ENCODE measurements around the gene SPRED2. TPM values are rescaled to one million over a fixed set of nuclear protein-coding genes. Genes with fewer than 3 reads are reported as not detected.

SPRED2 gene
- total RNA-seq, 1 experiment from 2014 or later: 10.4 TPM

- no peak for DNase-seq (ENCODE audit: low read depth, low spot score)
- in situ Hi-C loops (cut with HindIII; ENCODE audit: low pct_unique_long_range_greater_than_20kb, low sequenced_read_pairs): no loop called here
Observed at GRCh38 chr2:65379223-65379622, 53.2 kb downstream of the SPRED2 start.

DNA sequence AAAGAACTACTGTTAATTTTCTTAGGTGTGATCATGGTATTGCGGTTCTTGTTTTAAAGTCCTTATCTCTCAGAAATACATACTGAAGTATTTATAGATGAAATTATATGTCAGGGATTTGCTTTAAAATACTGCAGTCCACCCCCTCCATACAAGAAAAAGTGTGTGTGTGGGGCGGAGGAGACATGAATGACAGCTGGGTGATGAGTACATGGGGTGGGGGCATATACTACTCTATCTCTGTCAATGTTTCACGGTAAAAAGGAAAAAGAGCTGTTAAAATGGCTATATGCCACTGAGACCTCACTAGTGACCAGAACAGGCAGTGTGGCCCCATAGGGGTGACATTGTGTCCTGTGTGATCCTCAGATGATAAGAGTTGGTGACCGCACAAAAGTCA, 54.1 kb downstream of the SPRED2 start:
- in situ Hi-C loops (cut with HindIII; ENCODE audit: low pct_unique_long_range_greater_than_20kb, low sequenced_read_pairs): no loop called here
- DNase-seq (ENCODE audit: low read depth, low spot score): no peak

- DNase-seq (ENCODE audit: low read depth, low spot score): peak; percentile 51
- in situ Hi-C loops (cut with HindIII; ENCODE audit: low pct_unique_long_range_greater_than_20kb, low sequenced_read_pairs): no loop called here
Observed at GRCh38 chr2:65377556-65378192, 54.7 kb downstream of the SPRED2 start.

GRCh38 chr2:65375723-65376122, 56.7 kb downstream of the SPRED2 start:
- in situ Hi-C loops (cut with HindIII; ENCODE audit: low pct_unique_long_range_greater_than_20kb, low sequenced_read_pairs): no loop called here
- DNase-seq (ENCODE audit: low read depth, low spot score): no peak

- in situ Hi-C loops (cut with HindIII; ENCODE audit: low pct_unique_long_range_greater_than_20kb, low sequenced_read_pairs): no loop called here
- DNase-seq (ENCODE audit: low read depth, low spot score): no peak
Observed at GRCh38 chr2:65374999-65375398, 57.4 kb downstream of the SPRED2 start.

GRCh38 chr2:65374575-65374974, 57.8 kb downstream of the SPRED2 start:
- DNase-seq (ENCODE audit: low read depth, low spot score): no peak
- in situ Hi-C loops (cut with HindIII; ENCODE audit: low pct_unique_long_range_greater_than_20kb, low sequenced_read_pairs): no loop called here

DNA sequence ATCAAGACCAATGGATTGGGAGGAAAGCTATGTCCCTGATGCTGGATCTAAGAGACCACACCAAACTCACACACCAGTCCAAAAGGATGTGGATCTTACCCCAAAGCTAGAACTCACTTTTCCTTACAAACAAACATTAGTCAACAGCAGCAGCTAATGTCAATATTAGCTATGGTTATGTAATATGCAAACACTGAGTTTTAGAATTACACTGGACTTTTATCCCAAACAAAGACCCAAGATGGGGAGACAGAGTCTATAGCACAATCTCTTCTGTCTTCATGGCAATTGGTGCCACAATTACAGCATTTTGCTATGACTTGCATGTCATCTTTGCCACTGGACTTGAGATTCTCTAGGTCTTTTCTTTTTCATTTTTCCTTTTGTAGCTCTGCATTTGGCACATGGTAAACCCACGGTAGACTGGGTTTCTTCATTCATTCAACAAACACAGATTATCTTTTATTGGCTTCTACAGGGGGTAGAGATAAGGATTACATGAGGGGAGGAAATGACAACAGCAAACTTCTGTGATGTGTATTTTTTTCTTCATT, 59.0 kb downstream of the SPRED2 start:
- no peak for DNase-seq (ENCODE audit: low read depth, low spot score)
- in situ Hi-C loops (cut with HindIII; ENCODE audit: low pct_unique_long_range_greater_than_20kb, low sequenced_read_pairs): no loop called here

DNA sequence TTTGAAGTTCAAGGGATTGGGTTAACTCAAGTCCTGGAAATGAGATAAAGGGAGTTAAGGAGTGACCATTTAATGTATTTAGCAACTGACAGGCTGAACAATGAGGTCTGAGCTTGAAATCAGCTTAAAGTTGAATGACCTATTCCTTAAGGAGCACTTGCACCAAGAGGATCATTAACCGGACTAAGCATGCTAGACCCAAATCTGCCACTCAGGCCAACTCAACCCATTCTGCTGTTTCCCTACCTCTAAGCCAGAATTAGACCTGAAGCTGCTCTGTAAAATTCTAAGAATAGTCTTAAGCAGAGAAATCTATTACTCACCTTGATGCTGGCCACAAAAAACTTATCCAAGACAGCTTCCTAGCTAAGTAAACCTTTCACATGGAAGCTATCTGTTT, 59.8 kb downstream of the SPRED2 start:
- no peak for DNase-seq (ENCODE audit: low read depth, low spot score)
- in situ Hi-C loops (cut with HindIII; ENCODE audit: low pct_unique_long_range_greater_than_20kb, low sequenced_read_pairs): no loop called here

DNA sequence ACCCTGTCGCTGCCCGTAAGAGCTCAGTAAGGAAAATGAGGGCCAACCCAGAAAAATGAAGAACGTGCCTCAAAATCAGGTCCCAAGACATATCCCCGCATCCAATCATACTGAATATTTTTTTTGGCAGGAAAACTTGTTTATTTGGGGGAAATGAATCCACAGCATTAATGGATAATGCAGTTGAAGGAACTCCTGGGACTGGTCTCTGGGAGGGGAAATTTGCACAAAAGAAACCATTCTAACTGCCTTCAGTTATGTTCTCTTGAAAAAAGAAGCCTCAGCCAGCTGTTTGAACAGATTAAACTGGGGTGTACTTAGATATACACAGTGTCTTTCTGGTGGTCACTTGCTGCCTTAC, 61.3 kb downstream of the SPRED2 start:
- in situ Hi-C loops (cut with HindIII; ENCODE audit: low pct_unique_long_range_greater_than_20kb, low sequenced_read_pairs): no loop called here
- DNase-seq (ENCODE audit: low read depth, low spot score): no peak

GRCh38 chr2:65370387-65371073, 61.9 kb downstream of the SPRED2 start:
- peak; percentile 53 for DNase-seq (ENCODE audit: low read depth, low spot score)
- in situ Hi-C loops (cut with HindIII; ENCODE audit: low pct_unique_long_range_greater_than_20kb, low sequenced_read_pairs): no loop called here

DNA sequence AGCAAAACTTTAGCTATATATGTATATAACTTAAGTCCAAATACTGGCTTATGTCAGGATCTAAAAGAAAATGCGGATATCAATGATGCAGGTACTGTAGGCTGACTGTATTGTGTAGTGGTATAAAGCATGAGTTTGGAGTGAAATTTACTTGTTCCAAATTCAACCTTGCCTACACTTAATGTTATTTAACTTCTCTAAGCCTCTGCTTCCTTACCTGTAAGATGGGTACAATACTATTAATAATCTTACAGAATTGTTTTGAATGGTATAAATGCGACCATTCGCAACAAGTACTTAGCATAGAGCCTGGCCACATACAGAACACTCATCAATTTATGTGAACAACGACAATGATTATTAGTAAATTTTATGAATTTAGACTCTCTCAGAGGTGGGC, 62.4 kb downstream of the SPRED2 start:
- in situ Hi-C loops (cut with HindIII; ENCODE audit: low pct_unique_long_range_greater_than_20kb, low sequenced_read_pairs): no loop called here
- DNase-seq (ENCODE audit: low read depth, low spot score): no peak

DNA sequence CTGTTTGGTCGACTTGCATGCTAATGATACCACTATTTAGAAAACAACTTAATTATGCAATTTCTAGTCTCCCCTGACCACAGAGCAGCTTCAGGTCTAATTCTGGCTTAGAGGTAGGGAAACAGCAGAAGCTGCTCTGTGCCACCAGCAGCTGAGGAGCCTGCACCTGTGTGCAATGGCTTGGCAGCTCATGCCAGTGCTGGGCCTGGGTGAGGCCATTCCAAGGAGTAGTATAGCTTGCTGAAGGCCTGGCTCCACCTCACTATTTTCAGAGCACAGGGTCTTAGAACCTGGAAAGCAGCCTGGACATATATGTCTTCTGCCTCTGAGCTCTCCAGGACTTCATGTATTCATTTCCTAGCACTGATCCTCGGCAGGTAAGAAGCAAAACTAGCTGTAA, 62.8 kb downstream of the SPRED2 start:
- no peak for DNase-seq (ENCODE audit: low read depth, low spot score)
- in situ Hi-C loops (cut with HindIII; ENCODE audit: low pct_unique_long_range_greater_than_20kb, low sequenced_read_pairs): no loop called here

GRCh38 chr2:65368468-65368867, 63.9 kb downstream of the SPRED2 start:
- in situ Hi-C loops (cut with HindIII; ENCODE audit: low pct_unique_long_range_greater_than_20kb, low sequenced_read_pairs): no loop called here

DNA sequence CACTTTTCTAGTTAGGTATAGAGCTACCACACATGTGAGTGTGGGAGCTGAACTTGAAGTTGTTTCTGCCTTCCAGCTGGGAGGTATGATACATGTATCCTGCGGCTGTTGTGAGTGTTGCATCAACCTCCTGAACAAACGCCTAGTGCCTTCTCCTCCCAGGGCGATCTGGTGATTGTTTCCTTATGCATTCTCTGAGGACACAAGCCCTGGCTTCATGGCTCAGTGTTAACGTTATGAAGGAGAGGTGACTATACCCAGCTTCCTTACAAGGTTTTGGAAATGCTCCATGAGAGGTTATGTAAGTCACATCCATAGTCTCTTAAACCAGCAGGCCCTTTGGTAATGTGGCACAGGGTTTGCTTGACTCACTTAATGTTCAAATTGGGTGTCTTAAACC, 64.9 kb downstream of the SPRED2 start:
- in situ Hi-C loops (cut with HindIII; ENCODE audit: low pct_unique_long_range_greater_than_20kb, low sequenced_read_pairs): no loop called here
- peak; percentile 91 for DNase-seq (ENCODE audit: low read depth, low spot score)

More at GRCh38 chr2:65368468-65368867, 63.9 kb downstream of the SPRED2 start:
- no peak for DNase-seq (ENCODE audit: low read depth, low spot score)

DNA sequence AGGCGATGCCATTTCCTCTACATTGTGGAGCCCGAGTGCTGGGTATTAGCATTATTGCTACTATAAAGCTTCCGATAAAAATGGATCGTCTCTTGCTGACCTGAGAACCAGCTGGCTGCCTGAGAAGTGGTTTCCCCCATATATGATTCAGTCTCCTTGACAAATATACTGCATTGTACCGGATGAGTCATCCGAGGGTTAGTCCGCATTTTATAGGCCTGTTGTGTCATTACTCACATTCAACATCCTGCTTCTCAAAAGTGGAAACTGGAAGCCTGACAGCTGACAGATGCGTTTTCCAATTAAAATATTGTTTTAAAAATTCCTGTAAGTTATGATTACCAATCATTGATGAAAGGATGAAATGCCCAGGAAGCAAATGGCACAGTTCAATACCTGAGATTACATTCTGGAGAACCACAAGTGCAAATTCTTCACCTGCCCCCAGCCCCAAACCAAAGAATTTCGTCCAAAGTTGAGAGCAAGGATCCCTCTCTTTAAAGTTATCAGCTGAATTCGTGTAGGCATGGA, 65.7 kb downstream of the SPRED2 start:
- in situ Hi-C loops (cut with HindIII; ENCODE audit: low pct_unique_long_range_greater_than_20kb, low sequenced_read_pairs): no loop called here
- peak; percentile 93 for DNase-seq (ENCODE audit: low read depth, low spot score)

GRCh38 chr2:65364986-65365733, 67.2 kb downstream of the SPRED2 start:
- in situ Hi-C loops (cut with HindIII; ENCODE audit: low pct_unique_long_range_greater_than_20kb, low sequenced_read_pairs): no loop called here
- DNase-seq (ENCODE audit: low read depth, low spot score): no peak

DNA sequence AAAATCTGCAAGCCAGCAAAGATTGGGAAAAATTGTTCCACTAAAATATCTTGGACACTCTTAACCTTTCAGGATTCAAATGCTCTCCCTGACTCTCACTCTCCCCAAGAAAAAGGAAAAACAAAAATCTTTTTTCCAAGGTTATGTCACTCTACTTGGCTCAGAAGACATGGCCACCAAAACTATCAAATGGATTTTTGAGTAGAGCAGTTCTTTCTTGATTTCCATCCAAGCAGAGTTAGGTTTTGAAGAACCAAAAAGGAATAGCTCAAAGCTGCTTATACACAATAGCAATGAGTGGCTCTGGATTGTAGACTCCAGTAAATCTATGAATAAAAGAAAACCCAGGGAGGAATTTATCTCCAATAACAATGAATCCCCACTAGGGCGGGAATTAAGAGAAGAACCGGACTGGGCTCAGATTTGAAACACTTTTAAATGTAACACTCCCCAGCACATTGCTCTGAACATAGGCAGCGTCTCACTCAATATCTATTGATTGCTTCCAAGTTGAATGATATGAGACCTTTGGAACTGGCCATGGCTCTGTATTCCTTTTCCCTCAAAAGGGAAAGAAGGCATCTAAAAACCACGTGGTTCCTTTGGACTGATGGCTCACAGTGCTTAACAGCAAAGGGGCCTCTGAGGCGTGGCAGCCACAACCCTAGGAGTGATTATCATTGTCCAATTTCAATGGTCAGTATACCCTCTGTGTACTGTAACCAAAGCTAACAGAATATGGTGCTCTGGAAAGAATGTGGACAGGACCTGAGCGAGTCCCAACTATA, 68.3 kb downstream of the SPRED2 start:
- in situ Hi-C loops (cut with HindIII; ENCODE audit: low pct_unique_long_range_greater_than_20kb, low sequenced_read_pairs): no loop called here

DNA sequence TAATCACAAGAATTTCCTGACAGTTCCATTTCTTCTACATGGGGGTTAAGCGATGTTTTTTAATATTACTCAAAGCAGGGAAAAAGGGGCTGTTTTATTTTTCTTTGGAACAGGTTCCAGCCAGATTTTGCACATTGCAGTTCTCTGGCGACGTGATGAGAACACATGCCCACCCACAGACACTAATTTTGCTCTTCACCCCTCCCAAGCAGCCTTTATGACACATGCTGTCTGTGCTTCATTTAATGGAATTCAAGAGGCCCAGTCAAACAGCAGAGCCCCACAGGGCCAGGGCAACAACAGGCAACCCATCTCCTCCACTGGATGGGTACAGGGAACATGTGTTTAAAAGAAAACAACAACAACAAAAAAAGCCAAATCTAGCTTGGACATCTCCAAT, 70.8 kb downstream of the SPRED2 start:
- no peak for DNase-seq (ENCODE audit: low read depth, low spot score)
- in situ Hi-C loops (cut with HindIII; ENCODE audit: low pct_unique_long_range_greater_than_20kb, low sequenced_read_pairs): no loop called here

More for the DNA sequence above, 68.3 kb downstream of the SPRED2 start:
- DNase-seq (ENCODE audit: low read depth, low spot score): no peak
